NCI-H524 treated with DMSO at 0.1 percent for 48 hours (cell line): Measurements from ENCODE around the gene BORA.
A peak's percentile ranks its signal among the peaks of the same experiment; 100 is the strongest.
"Not testable (repeated sequence)": the region's sequence is repeated elsewhere in the genome, so short reads cannot be mapped to it uniquely, and the experiment has no call there.

Source experiments
- DNase-seq: peaks from one replicate; lab custom pipeline; 2025; lab: John Stamatoyannopoulos, UW

BORA gene

DNA sequence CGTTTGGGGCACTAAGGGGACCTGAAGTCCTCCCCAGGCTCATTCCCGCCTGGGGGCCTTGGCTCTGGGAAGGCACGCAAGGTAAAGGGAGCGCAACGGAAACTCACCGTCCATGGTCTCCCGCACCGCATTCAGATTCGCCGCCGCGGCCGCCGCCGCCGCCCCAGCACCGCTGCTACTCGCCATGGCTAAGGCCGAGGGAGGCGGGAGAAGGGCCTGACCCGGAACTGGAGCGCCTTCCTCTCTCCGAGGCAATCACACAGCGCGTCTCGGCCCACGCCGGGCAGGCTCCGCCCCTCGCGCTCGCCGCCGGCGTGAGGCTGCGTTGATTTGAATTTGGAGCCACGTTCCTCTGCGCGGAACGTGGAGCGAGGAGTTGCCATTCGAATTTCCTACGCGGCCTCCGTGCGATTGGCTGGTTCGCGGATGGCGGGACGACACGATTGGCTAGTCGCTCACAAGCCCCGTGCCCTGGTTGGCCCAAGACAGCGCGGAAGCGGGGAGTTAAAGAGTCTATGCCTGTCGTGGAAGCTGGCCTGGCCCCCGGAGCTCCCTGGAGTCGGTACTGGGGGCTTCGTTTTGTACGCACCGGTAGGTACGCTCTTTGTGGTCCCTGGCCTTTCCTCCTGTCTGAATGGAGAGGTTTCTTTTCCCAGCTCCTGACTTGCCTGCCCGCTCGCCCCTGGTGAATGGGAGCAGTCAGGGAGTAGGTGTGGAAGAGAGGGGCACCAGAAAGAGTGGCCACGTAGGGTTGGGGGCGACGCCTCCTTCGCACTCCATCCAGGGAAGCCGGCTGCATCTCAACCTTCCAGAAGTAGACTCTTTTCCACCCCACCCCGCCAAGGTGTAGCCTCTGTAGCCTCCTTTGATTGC, at the start of gene BORA, which contains the start of gene MZT1:
Gene BORA, plus strand, starts transcription at position 507 of the 873 bp plus-strand sequence. CDS start 1,018 bp downstream, outside the sequence.
Gene MZT1, minus strand, starts transcription at position 213 of the 873 bp plus-strand sequence. Its CDS starts 27 bp downstream, at position 186.
- DNase-seq = peak; percentile 56

DNA sequence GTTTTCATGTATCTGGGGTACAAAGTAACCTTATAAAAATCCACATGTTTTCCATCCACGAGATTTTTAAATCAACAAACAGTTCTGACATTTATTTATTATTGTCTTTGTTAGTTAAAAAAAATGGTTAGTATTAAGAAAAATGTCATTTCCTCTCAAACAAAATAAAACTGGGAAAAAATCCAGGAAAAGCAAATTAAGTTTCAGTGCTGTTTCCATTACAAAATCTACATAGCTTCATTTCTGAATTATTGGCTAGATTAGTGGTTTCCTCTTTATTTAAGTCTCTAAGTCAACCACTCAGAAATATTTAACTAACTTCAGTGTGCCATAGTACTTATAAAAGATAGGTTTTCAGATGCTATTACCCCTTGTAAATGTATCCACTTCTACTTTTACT, 49.4 kb upstream of the BORA start:
- DNase-seq = no peak

DNA sequence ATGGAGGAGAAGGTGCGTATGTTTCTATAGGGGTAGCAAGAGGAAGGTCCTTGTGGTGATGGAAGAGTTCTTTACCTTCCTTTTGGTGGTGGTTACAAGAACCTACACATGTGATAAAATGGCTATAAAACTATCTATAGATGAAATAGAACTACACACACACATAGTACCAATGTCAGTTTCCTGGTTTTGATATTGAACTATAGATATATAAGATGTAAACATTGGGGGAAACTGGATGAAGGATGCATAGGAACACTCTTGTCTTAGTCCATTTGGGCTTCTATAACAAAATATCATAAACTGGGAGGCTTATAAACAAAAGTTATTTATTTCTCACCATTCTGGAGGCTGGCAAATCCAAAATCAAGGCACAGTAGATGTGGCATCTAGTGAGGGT, 47.4 kb upstream of the BORA start:
- DNase-seq = no peak

DNA sequence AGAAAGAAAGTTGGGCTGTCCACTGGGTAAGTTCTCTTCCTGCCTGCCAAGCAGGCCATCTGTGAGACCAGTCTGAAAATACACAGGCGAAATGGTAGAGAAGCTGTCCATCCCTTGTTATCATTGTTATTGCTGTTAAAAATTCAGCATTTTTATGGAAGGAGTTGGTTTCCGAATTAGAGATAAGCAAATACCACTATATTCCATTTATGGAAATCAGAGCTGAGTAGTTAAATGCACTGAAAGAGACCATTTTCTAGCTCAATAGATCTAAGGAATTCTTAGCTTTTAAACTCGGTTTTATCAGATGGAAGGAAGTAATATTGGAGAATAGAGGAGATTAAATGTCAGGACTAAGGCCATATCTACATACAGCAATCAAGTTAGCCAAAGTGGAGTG, 41.0 kb upstream of the BORA start:
- no peak for DNase-seq

DNA sequence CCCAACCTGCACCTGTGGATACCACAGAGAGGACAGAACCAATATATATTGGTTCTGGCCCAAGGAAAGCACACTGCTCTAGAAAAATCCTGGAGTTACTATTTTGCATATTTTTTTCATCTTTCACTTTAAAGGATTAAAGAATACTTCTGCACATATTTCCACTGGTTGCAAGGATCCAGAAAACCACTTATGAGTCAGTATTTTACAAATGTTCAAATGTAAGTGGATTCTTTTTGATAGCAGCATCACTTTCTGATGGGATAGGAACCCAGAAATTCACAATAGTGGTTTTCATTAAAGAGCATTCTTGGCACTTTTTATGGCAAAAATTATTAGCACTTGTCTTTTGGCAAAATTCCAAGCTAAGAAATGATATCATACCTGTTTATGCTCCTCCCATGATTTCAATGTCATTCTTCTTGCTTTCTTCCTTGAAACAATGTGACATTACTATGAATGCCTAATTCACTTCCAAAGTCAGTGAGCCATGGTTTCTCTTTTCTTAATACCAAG, 38.5 kb upstream of the BORA start:
- no peak for DNase-seq

DNA sequence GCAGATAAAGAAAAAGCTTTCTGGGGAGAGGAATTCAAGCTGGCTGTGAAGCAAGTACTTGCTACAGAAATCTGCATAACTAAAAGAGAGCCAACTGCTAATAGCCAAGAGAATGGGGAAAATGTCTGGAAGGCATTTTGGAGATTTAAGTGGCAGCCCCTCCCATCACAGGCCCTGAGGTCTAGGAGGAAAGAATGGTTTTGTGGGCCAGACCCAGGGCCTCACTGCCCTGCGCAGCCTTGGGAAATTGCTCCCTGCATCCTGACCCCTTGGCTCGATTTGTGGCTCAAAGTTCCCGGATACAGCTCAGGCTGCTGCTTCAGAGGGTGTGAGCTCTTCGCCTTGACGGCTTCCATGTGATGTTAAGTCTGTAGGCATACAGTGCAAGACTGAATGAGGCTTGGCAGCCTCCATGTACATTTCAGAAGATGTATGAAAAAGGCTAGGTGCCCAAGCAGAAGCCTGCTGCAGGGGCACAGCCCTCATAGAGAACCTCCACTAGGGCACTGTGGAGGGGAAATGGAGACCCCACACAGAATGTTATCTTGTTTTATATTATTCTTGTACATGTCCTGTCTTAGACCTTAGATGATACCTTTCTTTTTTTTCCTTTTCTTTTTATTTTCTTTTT, 34.7 kb upstream of the BORA start:
- DNase-seq = no peak

DNA sequence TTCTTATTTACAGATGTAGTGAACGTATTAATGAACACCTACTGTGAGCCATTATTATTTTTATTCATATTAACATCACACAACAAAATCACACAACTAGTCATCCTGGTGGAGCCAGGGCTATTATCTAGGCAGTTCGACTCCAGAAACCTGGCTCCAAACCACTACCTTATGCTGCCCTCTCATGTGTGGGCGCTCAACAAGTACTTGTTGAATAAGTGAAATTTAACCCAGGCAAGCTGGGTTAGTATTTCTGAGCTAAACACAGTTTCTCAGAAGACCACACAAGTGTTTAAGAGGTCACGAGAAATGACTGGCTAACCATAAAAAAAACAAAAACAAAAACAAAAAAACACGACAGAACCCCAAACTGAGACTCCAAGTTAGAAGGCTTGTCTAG, 33.9 kb upstream of the BORA start:
- no peak for DNase-seq

DNA sequence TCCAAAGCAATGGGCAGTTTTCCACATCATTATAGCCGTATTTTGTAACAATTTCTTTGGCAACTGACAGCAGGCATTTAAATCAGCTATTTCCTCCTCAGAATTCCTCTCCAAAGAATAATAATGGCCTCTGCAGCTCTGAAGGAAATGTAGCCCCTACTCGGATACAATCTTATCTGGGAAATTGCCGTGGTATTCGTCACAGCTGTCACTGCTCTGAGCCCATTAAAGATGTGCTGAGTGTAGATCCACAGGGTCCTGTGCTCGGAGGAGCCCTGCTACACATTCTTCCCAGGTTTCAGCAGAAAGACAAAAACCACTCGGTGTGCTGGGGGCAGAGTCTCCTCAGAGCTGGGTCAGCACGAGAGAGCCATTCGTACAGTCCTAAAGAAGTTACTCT, 33.4 kb upstream of the BORA start:
- DNase-seq = no peak

DNA sequence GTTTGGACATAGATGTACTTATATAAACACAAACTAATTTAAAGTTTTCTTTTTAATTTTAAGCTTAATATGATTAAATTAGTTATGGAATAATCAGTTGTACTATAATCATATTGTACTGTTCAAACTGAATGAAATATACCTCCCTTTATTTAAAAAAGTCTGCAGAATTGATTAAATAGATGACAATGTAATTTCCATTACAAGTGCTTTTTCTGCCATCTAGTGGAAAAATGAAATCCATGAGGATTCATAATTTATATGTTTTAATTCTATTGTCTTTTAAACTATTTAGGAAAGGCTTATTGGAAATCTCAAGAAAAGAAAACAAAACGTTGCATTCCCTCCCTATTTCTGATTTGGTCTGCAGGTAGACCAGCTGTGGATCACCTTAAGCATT, 31.1 kb upstream of the BORA start:
- no peak for DNase-seq

DNA sequence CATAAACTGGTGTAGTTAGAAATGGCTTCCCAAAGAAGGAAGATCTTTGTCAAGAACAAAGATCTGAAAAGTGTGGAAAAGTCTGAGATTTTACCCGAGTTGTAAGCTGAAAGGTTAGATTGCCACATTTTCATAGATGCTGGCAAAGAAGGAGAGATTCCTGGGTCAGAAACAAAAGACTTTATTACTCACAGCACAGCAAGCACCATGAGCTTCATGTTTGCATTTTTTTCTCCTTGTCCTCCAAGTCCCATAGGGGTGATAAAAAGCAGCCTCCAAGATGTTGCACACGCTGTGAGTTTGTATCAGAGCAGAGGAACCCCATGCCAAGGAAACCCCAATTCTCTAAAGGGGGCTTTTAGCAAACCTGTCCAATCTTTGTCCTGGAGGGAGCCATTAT, 29.6 kb upstream of the BORA start:
- no peak for DNase-seq

DNA sequence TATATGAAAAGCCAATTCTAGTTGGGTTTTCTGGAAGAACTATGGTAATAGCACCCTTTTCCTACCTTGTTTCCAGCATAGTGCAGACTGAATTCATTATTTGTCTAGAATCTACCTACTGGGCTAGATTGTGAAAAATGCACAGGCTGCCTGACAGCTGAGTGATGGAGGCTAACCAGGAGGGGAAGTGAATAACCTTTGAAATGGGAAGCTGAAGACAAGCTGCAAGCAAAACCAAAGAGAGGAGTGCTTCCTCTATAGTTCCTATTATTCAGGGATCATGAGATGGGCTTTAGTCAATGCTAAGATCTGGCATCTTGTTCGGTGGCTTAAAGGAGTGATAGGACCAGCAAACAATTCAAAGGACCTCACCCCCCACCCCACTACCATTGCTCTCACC, 27.2 kb upstream of the BORA start:
- DNase-seq = no peak

DNA sequence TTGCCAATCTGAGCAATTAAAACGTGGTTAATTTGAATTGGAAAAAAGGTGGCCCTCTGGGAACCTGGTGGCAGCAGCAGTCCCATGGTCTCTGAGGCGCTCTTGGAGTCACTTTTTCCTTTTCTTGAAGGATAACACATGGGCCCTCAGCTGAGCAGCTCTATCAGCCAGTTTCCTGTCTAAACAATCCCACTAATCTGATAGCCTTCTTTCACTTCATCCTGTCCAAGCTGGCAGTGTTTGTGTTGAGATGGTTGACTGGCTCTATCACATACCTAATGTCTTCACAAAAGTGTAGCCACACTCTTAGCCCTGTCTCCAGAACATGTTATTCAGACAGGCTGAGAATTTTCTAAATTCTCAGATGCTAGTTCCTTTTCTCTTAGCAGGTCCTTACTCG, 10.9 kb upstream of the BORA start:
- no peak for DNase-seq

DNA sequence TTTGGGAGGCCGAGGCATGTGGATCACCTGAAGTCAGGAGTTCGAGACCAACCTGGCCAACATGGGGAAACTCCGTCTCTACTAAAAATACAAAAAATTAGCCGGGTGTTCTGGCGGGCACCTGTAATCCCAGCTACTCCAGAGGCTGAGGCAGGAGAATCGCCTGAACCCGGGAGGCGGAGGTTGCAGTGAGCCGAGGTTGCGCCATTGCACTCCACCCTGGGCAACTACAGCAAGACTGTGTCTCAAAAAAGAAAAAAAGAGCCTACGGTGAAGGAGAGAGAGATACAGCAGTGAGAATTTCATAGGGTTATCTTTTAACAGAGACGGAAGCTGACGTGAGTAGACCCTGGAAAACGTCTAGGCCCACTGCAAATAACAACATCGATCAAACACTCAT, 1.5 kb upstream of the BORA start:
- DNase-seq = not testable (repeated sequence)

DNA sequence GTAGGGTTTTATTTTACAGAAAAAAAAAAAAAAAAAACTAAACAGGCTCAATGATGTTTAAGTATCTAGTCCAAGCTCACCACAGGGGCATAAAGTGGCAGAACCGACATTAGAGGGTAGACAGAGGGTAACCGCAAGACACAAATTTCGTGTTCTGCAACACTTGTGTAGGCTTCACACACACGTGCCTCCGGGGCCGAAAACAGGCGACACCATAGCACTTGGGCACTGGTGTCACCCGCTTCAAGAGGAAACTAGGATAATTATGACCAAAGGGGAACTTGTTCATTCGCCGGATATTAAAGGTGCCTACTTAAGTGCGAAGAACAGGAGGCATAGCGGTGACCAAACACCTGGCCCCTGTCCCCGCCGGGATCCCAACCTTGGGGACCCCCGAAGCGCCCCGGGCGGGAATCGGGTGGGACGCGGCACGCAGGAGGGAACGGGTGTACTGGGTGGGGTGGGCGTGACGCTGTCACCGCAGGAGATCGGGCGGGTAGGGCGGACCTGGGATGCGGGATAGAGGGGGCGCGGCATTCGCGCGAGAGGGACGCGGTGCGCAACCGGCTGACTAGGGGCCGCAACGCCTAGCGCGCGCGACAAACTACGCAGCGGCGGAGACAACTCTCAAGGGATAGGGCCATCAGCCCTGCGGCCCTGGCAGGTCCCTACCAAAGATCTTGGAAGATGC, 852 bp upstream of the BORA start:
- peak; percentile 4 for DNase-seq

DNA sequence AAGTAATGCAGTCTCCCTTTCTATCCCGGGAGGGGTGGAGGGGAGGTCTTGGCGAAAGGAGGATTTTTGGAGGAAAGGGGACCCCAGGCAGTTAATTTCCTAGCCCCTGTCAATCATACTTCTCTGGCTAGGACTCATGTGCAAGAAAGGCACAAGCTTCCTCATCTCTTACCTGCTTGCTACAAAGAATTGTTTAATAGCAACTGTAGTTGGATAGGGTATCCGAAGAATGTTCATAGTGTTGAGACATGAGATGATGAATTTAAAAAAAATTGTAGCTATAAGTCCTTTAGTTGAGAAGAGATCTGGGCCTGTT, 525 bp downstream of the BORA start:
- DNase-seq = no peak

DNA sequence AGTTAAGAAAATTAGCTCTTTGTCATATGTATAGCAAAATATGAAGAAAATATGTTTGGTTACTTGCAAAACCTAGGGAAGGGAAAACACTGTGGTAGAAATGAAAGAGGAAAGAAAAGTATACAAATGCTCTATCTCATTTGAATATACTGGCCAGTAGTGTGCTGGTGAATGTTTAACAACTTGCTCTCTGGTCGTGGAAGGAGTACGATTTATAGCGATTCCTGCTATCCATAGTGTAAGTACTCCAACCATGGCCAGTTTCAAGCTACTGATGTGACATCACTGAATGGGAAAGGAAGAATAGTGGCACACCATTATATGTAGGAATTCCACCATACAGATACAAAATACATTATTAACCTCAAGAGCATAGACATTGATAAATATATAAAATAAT, 9.3 kb downstream of the BORA start:
- no peak for DNase-seq

DNA sequence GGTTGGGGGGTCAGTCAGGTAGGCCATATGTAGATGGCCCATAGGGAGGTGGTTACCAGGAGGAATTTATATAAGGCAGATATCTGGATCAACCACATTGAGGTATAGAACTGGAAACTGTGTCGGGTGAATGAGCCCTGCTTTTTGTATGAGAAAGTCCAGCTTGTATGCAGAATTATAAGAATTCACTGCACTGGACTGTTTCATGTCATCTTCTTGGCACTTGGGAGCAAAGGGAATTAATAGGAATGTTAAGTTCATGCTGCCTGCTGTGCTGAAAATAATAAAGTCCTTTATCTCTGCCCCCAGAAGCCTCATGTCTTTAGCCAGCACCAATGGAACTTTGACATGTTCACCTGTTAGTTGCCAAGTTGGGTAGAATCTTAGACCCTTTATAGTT, 12.3 kb downstream of the BORA start:
- no peak for DNase-seq

DNA sequence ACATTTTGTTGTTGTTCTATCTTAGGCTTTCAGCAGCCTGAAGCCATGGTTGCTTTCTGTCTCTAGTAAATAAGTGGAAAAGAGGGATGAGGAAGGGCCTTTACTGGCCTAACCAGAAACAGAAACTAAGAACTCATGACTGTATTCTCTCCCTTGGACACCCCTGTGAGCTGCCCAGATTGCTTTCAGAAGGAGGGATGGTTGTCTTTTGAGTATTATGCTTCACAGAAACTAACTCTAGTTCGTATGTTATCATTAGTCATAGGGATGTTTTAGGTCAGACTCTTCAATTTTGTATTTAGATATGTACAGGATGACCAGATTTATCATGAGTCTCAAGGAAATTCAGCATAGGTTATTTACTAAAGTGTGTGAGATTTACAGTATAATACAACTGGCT, 17.5 kb downstream of the BORA start:
- DNase-seq = no peak

DNA sequence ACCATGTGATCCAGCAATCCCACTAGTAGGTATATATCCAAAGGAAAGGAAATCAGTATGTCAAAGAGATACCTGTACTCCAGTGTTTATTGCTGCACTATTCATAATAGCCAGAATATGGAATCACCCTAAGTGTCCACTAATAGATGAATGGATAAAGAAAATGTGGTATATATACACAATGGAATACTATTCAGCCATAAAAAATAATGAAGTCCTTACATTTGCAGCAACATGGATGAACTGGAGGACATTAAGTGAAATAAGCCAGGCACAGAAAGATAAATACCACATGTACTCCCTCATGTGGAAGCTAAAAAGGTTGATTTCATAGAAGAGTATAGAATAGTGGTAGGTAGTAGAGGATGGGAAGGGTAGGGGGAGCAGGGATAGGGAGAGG, 23.5 kb downstream of the BORA start:
- no peak for DNase-seq

DNA sequence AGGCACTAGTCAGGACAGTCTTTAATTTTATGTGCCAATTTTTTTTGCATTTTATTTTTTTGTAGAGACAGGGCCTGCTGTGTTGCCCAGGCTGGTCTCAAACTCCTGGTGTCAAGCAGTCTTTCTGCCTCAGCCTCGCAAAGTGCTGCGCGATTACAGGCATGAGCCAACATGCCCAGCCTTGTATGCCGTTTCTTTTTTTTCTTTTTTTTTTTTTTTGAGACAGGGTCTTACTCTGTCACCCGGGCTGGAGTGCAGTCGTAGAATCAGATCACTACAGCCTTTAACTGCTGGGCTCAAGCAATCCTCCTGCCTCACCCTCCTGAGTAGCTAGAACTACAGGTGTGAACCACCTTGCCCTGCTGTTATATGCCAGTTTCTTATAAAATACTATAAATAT, 26.4 kb downstream of the BORA start:
- DNase-seq = no peak

DNA sequence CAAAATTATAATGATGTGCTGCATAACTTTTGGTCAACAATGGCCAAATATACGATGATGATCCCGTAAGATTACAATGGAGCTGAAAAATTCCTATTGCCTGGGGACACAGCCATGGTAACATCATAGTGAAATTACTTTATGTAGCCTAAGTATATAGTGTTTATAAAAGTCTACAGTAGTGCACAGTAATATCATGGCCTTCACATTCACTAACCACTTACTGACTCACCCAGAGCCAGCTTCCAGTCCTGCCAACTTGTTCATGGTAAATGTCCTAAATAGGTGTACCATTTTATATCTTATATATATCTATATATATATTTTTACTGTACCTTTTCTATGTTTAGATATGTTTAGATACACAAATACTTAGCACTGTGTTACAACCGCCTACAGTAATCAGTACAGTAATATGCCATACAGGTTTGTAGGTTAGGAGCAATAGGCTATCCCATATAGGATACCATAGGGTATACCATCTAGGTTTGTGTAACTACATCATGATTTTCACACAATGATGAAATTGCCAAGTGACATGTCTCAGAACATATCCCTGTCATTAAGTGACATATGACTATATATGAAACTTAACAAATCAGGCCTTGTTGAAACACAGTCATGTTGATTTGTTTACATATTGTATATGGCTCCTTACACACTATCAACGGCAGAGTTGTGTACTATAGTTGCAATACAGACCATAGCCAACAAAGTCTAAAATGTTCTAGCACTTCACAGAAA, 30.2 kb downstream of the BORA start:
- DNase-seq = no peak

DNA sequence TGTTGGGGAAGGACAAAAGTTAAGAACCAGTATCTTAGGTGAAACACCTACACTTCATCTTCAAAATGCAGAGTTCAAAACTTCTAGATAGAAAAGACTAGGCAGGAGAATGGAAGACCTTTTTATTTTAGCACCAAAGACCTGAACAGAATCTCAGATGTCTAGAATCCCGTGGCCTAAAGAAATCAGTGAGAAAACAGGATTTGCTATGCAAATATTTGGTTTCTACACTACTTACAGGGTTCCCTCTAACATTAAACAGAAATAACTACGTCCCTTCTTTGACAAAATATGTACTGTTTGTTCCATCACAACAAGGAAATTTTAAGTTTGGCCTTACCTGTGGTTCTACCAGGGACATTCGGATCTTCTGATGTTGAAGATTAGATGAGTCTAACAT, 32.5 kb downstream of the BORA start:
- no peak for DNase-seq
